PC-9 (cell line): ENCODE results near the gene ANXA11. TPM values are rescaled to one million over a fixed set of nuclear protein-coding genes. Genes with fewer than 3 reads are reported as not detected.

Experiments
- BruUV-seq: library from RNA; stranded (reverse); fragments of 400-500 nt; replicated peaks from 2 replicates; lab custom pipeline; 2021; lab: Mats Ljungman, UMichigan
- CTCF ChIA-PET: fragments of 300-600 bp; sonication (Branson Sonifier 250); formaldehyde crosslinking; loops from one replicate; lab custom pipeline; 2022; ENCODE audit warnings: antibody characterized with exemption; lab: Charles Lee
- POLR2A ChIA-PET: fragments of 300-600 bp; sonication (Branson Sonifier 250); formaldehyde crosslinking; loops from one replicate; lab custom pipeline; 2022; ENCODE audit warnings: antibody characterized with exemption; ENCODE audit not compliant: unreplicated experiment; lab: Charles Lee
- DNase-seq, 2 experiments: peaks; one replicate each; pipeline versions ENCODE4 v3.0.0 to v3.0.0-alpha.2; 2015 to 2022; ENCODE audit warnings: mixed read lengths in 1 of 2
- H2AFZ ChIP-seq: fragments of 200-600 bp; sonication (generic); 2 replicates; pipeline ENCODE4 v1.8.1; 2017; ENCODE audit warnings: antibody characterized with exemption
- H3F3A ChIP-seq: fragments of 200-600 bp; sonication (generic); 2 replicates; pipeline ENCODE4 v1.8.1; 2017; ENCODE audit warnings: antibody characterized with exemption, mild to moderate bottlenecking, low read depth; ENCODE audit not compliant: insufficient read depth
- H3K27ac ChIP-seq: fragments of 200-600 bp; sonication (generic); 2 replicates; pipeline ENCODE4 v1.6.1; 2016; ENCODE audit warnings: mixed run types
- H3K27me3 ChIP-seq: fragments of 200-600 bp; sonication (generic); 2 replicates; pipeline ENCODE4 v1.6.1; 2016; ENCODE audit warnings: low read depth, mixed run types; ENCODE audit not compliant: insufficient read depth
- H3K36me3 ChIP-seq: fragments of 200-600 bp; sonication (generic); 2 replicates; pipeline ENCODE4 v1.6.1; 2016; ENCODE audit warnings: low read depth, mixed run types
- H3K4me1 ChIP-seq: fragments of 200-600 bp; sonication (generic); replicated peaks from 2 replicates; pipeline ENCODE4 v1.6.1; 2016; ENCODE audit warnings: mixed run types; ENCODE audit not compliant: insufficient read depth
- H3K4me2 ChIP-seq: fragments of 200-600 bp; sonication (generic); 2 replicates; pipeline ENCODE4 v1.6.1; 2017; ENCODE audit warnings: mixed run types
- H3K4me3 ChIP-seq: fragments of 200-600 bp; sonication (generic); 2 replicates; pipeline ENCODE4 v1.6.1; 2016; ENCODE audit warnings: mixed run types
- H3K79me2 ChIP-seq: fragments of 200-600 bp; sonication (generic); 2 replicates; pipeline ENCODE4 v1.6.1; 2017; ENCODE audit warnings: low read depth, mixed run types
- H3K9me2 ChIP-seq: fragments of 200-600 bp; sonication (generic); 2 replicates; pipeline ENCODE4 v1.8.1; 2017; ENCODE audit warnings: mild to moderate bottlenecking; ENCODE audit not compliant: insufficient read depth
- H3K9me3 ChIP-seq: fragments of 200-600 bp; sonication (generic); 2 replicates; pipeline ENCODE4 v1.8.1; 2016; ENCODE audit warnings: low read depth; ENCODE audit not compliant: insufficient read depth
- H4K20me1 ChIP-seq: fragments of 200-600 bp; sonication (generic); 2 replicates; pipeline ENCODE4 v1.8.1; 2017; ENCODE audit not compliant: insufficient read depth
- EZH2 ChIP-seq: fragments of 200-600 bp; sonication (generic); IDR thresholded peaks from 2 replicates; pipeline ENCODE4 v1.8.0; 2017; ENCODE audit warnings: antibody characterized with exemption, low read depth
- intact Hi-C: fragments of 100-400 bp; cut with micrococcal nuclease; formaldehyde crosslinking; loops from one replicate; pipeline ENCODE4 v1.10.0; 2022; ENCODE audit not compliant: unreplicated experiment
- total RNA-seq: library from RNA; stranded (reverse); gene quantifications from 2 replicates; pipeline ENCODE4 v1.2.3, GENCODE V29; 2021
- TF ChIP-seq, protein P1 (sequence below): fragments of 200-600 bp; sonication (generic); conservative IDR thresholded peaks from 2 replicates; pipeline ENCODE4 v1.6.1; 2017; ENCODE audit warnings: mixed run types, antibody characterized with exemption, mild to moderate bottlenecking, moderate library complexity

The ANXA11 gene
- total RNA-seq, 1 experiment from 2014 or later = 318 TPM

DNA sequence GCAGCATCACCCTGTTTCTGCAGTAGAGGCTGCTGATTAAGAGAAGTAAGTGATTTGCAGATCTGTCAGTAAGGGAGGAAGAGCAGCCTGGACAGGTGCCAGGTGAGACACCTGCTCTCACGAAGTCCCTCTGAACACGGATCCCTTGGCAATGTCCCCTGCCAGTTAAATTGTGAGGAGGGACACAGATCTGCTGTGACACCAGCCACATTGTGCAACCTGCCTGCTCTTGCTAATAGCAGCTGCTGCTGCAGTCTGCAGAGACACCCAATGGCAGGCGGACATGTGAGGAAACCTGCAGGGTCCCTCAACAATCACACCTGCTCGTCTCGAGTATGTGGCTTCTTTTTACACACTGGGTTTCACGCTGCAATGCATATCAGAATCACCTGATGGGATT is 31.9 kb downstream of the ANXA11 start:
- H3K79me2 ChIP-seq = peaks cover 84% of the 10 kb centered on the region
- no peak overlapping the region for H3K27ac ChIP-seq
- H3F3A ChIP-seq = peaks cover 43% of the 10 kb centered on the region
- no peak overlapping the region for H2AFZ ChIP-seq
- no peak overlapping the region for H3K4me3 ChIP-seq
- peaks cover 55% of the 10 kb centered on the region for H3K4me1 ChIP-seq
- H3K9me3 ChIP-seq = no peaks in the 10 kb centered on the region
- H3K27me3 ChIP-seq = no peaks in the 10 kb centered on the region
- no peaks in the 10 kb centered on the region for H3K9me2 ChIP-seq
- no peak for DNase-seq
- no peak for TF ChIP-seq EZH2
- TF ChIP-seq, protein P1, sequence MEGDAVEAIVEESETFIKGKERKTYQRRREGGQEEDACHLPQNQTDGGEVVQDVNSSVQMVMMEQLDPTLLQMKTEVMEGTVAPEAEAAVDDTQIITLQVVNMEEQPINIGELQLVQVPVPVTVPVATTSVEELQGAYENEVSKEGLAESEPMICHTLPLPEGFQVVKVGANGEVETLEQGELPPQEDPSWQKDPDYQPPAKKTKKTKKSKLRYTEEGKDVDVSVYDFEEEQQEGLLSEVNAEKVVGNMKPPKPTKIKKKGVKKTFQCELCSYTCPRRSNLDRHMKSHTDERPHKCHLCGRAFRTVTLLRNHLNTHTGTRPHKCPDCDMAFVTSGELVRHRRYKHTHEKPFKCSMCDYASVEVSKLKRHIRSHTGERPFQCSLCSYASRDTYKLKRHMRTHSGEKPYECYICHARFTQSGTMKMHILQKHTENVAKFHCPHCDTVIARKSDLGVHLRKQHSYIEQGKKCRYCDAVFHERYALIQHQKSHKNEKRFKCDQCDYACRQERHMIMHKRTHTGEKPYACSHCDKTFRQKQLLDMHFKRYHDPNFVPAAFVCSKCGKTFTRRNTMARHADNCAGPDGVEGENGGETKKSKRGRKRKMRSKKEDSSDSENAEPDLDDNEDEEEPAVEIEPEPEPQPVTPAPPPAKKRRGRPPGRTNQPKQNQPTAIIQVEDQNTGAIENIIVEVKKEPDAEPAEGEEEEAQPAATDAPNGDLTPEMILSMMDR = no peak
- CTCF ChIA-PET = interaction anchor here (0.6 kb wide), 1 partner anchor 892 kb away, joined by 3 read pairs; no protein-coding TSS in a partner anchor
- POLR2A ChIA-PET = interaction anchor here (0.6 kb wide), 1 partner anchor 812 kb away, joined by 5 read pairs; no protein-coding TSS in a partner anchor
- H3K4me2 ChIP-seq = 0 out of 2 replicates have a peak overlapping the region, but pooled peaks have one; percentile 1
- H3K36me3 ChIP-seq = peaks cover 11% of the 10 kb centered on the region; the same call in 1 of the 2 replicates
- H4K20me1 ChIP-seq = peaks cover 62% of the 10 kb centered on the region
- intact Hi-C loops = no loop called here
- no TSS peak for BruUV-seq

DNA sequence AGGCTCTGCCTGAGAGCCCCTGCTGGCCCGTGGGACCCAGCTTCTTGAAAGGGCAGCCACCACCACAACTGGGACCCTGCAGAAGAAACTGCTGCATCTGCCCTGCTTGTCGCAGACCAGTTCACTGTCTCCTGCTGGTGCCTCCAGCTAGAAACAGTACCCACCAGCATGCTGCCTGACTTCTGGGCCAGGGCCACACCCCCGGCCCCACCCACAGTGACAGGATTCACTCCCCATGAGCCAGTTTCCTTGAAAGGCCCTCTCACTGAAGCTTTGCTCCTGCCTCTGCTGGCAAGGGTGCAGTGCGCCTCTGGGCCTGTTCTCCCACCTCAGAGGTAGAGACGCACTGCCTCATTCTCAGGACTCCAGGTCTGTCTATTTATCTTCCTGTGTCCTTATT is 32.4 kb downstream of the ANXA11 start:
- intact Hi-C loops = no loop called here
- DNase-seq = peak in 1 of 2 experiments; percentile 39

DNA sequence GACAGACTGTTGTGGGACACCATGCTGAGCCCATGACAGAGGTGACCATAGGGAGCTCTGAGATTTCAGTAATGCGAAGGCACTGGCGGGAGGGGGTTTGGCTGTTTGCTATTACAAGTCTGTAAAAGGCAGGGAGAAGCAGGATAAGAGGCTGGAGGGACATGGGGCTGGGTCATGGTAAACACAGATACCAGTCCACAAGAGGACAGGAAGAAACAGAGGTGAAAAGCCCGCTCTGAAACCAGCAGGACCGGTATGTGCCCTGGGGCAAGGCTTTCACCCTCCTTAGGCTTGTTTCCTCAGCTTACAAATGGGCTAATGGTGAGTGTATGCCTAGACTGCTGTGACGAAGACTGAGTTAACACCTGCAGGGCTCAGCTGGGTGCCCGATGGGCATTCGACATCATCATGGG is 34.1 kb downstream of the ANXA11 start:
- Histone ChIP-seq H3K4me3 (no peak overlapping the region), H3K27me3 (no peaks in the 10 kb centered on the region), H3K4me1 (peaks cover 52% of the 10 kb centered on the region), H3K9me3 (no peaks in the 10 kb centered on the region), H4K20me1 (peaks cover 41% of the 10 kb centered on the region), H3K9me2 (no peaks in the 10 kb centered on the region), H3K36me3 (peaks cover 14% of the 10 kb centered on the region; the same call in 1 of the 2 replicates), H3K79me2 (peaks cover 77% of the 10 kb centered on the region), H3K4me2 (peak overlapping the region; percentile 60), H3K27ac (peak overlapping the region; percentile 75), H3F3A (peaks cover 41% of the 10 kb centered on the region), H2AFZ (no peak overlapping the region)
- POLR2A ChIA-PET = interaction anchor here (0.5 to 0.7 kb wide), 2 partner anchors 26 to 28 kb away, joined by 4 to 8 read pairs; no protein-coding TSS in a partner anchor
- intact Hi-C loops = loop anchor here (1.0 kb wide), 1 partner anchor 33 kb away; no protein-coding TSS in a partner anchor
- BruUV-seq = no TSS peak
- peak; percentile 92 to 98 for DNase-seq
- CTCF ChIA-PET = no interaction called here
- TF ChIP-seq EZH2 = no peak
- TF ChIP-seq, protein P1 = no peak

More for the DNA sequence above, 32.4 kb downstream of the ANXA11 start:
- POLR2A ChIA-PET = interaction anchor here (0.6 kb wide), 1 partner anchor 811 kb away, joined by 5 read pairs; no protein-coding TSS in a partner anchor
- Histone ChIP-seq H3K4me3 (no peak overlapping the region), H3K9me2 (no peaks in the 10 kb centered on the region), H2AFZ (no peak overlapping the region), H3K27ac (peak overlapping the region; percentile 75), H4K20me1 (peaks cover 56% of the 10 kb centered on the region), H3K36me3 (peaks cover 14% of the 10 kb centered on the region; the same call in 1 of the 2 replicates), H3K9me3 (no peaks in the 10 kb centered on the region), H3K4me1 (peaks cover 49% of the 10 kb centered on the region), H3K79me2 (peaks cover 84% of the 10 kb centered on the region), H3K4me2 (0 out of 2 replicates have a peak overlapping the region, but pooled peaks have one; percentile 1), H3F3A (peaks cover 43% of the 10 kb centered on the region), H3K27me3 (no peaks in the 10 kb centered on the region)
- TF ChIP-seq, protein P1 = no peak
- no peak for TF ChIP-seq EZH2
- CTCF ChIA-PET = no interaction called here
- BruUV-seq = no TSS peak
